GM21529 (cell line): ENCODE measurements around the gene VSTM2B.
"Not testable (repeated sequence)": the region's sequence is repeated elsewhere in the genome, so short reads cannot be mapped to it uniquely, and the experiment has no call there.

Experiments used
- ATAC-seq: cut with Tn5 transposase; IDR thresholded peaks from one replicate; pipeline ENCODE4 v1.9.1; 2021; ENCODE audit not compliant: unreplicated experiment

VSTM2B gene

GRCh38 chr19:29525901-29526729, at the start of gene VSTM2B:
Gene VSTM2B (plus strand): TSS chr19:29525994. CDS start chr19:29526584, 590 bp downstream.
- ATAC-seq = no peak

DNA sequence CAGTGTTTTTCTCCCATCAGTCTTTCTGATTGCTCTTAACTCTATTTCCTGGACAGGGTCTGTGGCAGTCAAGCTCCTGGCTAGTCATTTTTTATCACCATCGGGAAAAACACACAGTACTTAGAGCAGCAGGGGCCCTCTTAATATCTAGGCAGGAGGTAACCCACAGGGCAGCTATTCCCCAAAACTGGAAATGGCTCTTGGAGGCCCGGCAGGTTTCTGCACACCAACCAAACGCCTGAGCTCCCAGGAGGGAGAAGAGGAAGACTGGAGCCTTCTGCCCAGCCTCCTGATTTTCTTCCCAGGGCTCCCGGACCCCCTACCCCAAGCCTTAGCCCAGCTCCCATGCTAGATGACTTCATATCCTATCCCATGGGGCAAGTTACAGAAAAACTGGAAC, 49.3 kb upstream of the VSTM2B start:
- ATAC-seq = no peak

DNA sequence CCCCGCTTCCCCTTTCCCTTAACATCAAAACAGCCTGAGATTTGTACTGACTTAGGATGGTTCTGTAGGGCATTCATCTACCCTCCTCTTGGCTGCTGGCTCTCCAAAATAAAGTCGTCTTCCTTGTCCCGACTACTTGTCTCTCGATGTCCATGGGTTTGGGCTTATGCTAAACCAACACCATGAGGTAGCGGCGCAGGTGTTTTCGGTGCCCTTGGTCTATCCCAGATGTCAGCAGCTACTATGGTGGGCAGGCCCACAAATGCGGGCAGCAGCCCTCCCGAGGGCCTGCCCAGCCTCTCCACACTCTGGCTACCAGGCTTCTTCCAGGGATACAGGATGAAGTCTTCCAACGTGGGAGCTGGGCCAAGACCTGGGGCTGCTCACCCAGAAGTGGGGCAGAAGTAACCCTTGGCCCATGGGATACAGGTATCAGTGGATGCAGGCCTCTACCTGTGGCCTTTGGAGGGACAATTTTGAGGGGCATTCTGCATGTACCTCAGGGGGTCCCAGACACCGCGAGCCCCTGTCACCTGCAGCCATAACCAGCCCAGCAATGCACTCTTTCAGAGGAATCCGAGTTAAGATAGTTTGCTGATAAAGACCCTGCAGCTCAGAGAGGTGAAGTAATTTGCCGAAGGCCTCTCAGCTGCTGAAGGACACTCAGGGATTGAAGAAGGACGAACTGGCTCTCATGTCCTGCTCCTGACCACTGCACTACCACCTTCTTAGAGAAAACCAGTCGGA, 47.8 kb upstream of the VSTM2B start:
- ATAC-seq = no peak

DNA sequence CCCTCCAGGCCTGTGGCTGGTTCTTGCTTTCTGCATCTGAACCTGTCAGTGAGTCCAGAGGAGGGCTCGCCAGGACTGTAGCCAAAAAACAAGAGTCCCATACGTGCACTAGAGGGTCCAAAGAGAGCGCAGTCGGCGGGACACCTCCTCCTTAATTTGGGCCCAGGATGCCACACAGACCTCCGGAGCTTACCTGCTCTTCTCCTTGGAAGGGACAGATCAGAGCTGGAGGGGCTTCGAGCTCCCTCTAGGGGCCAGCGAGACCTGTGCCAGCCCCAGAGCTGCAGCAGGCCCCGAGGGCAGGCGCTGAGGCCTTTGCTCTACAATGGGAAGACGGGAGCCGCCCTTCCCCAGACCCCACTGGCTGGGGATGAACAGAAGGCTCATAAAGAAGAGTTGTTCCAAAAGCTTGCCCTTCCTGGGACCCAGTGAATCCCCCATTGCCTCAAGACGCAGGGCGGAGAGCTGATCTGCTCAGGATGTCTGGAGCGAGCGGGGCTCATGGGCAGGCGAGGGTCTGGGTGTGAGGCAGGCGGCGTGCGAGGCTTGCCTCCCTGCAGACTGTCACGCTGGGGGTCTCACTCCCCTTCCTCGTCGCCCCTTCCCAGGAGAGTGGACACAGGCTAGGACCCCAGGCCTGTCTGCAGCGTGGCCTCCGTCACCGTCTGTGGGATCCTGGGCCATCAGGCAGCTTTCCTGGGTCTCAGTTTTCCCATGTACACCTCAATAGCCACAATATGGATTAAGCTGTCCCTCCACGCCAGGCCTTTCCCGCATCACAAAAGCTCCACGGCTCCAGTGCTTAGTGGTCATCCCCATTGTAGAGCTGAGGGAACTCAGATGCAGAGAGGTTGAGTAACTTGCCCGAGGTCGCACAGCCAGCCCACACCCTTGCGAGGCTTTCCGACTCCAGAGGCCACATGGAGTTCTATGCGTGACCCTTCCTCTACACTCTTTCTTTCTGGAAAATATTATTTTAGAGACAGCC, 46.9 kb upstream of the VSTM2B start:
- ATAC-seq = no peak

- ATAC-seq = no peak
These were observed 45.9 kb upstream of the VSTM2B start for GRCh38 chr19:29479941-29480340.

- ATAC-seq = no peak
These were observed 45.3 kb upstream of the VSTM2B start for GRCh38 chr19:29480507-29480906.

GRCh38 chr19:29482855-29483640, 42.7 kb upstream of the VSTM2B start:
- no peak for ATAC-seq

DNA sequence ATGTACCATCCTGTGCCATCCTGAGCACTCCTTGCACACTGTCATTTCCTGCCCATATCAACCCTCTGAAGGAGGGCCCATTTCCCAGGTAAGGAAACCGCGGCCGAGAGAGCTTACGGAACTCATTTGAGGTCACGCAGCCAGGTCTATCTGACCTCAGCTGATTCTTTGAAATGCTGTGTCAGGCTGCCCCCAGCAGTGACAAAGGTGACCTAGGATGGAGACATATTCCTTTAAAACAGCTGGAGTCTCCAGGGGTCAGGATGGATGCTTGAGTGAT, 42.2 kb upstream of the VSTM2B start:
- ATAC-seq = no peak

DNA sequence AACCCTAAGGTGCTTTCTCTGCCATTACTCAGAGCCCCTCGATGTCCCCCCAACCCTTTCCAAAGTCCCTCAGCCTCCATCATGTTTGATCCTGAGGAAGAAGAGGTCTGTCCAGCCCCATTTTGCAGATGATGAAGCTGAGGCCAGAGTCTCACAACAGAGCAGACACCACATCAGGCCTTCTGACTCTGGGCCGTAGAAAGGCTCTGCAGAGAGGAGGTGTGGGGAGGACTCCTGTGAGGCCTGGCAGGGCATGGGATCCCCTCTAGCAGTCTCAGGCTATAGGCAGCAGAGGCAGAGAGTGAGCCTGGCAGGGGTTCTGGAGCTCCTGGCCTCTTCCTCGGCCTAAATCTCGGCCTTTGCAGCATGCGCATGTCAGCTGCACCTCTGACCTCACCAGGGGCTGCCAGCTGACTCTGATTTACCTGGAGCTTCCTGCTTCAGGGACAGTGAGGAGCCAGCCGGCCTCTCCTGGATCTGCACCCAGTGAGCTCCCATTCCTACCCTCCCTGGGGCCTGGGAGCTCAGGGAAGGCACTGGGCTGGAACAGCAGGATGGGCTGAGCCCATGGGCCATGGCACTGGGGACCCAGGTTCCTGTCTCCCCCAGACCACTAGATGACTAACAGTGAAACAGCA, 41.7 kb upstream of the VSTM2B start:
- ATAC-seq = no peak

DNA sequence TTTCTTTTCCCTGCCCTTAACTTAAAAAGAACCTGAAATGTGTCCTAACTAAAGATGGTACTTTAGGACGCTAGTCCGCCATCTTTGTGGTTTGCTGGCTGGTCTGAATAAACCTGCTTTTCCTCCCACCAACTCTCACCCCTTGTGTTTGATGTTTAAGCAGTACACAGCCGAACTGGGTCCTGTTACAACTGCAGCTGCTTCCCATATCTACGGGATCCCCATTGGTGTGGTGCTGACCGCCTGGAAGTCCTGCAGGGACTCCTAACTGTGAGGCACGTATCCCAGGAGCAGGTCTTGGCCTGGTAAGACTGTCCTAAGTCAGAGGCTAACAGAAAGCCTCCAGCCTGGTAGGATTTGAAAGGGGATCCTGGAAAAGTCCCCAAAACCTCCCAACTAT, 40.9 kb upstream of the VSTM2B start:
- ATAC-seq = no peak

DNA sequence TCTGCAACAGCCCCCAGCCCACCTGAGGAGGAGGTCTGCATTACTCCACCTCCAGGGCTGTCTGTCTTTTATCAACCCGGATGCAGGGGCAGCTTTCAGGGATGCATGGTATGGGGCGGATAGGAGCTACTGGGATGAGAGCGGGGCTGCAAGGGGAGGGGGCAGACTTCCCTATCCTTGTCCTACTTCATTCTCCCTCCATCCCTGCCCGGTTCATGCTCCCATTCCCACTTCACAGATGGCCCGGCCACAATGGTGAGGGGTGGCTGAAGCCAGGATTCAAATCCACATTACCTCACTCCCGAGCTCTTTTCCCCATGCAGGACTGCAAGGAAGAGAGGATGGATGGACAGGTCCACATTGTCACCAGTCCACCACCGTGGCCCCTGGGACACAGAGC, 40.5 kb upstream of the VSTM2B start:
- no peak for ATAC-seq

DNA sequence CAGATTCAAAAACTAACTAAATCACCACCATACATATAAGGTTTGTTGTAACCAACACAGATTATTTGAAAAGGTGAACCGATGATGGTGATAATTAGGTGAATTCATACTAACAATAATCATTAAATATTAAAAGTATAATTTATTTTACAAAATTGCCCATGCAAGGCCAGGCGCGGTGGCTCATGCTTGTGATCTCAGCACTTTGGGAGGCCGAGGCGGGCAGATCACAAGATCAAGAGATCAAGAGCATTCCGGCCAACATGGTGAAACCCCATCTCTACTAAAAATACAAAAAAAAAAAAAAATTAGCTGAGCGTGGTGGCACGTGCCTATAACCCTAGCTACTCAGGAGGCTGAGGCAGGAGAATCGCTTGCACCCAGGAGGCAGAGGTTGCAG, 38.8 kb upstream of the VSTM2B start:
- ATAC-seq = not testable (repeated sequence)

DNA sequence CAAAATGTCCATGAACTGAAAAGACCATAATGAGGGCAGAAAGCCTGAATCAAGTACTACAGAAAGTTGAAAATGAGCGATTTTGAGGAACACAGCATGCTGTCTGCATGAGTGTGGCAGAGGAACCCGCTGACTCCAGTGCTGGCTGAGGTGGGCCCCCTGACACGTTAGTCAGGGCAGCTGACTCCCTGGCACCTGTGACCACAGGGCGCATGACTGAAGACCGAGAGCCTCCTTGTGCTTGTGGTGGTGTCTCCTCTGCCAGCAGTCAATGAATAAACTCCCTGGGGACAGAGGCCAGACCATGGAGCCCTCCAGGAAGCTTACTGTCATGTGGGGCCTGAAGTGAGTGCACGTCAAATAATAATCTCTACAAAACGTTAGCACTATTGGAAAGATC, 38.4 kb upstream of the VSTM2B start:
- ATAC-seq = no peak

GRCh38 chr19:29488316-29488715, 37.5 kb upstream of the VSTM2B start:
- no peak for ATAC-seq

GRCh38 chr19:29489172-29489951, 36.4 kb upstream of the VSTM2B start:
- no peak for ATAC-seq

DNA sequence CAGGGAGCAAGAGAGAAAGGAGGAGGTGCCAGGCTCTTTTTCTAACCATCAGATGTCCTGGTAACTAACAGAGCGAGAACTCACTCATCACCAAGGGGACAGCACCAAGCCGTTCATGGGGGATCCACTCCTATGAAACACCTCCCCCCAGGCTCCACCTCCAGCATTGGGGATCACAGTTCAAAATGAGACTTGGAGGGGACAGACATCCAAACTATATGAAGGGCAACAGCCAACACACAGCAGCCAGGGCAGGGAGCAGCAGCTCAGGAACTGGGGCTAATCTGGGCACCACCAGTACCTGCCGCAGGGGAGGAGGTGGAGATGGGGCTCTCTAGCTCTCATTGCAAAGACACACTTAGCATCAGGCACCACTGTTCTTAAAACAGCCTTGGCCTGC, 34.3 kb upstream of the VSTM2B start:
- ATAC-seq = no peak

- no peak for ATAC-seq
These were observed 33.7 kb upstream of the VSTM2B start for GRCh38 chr19:29491995-29492577.

DNA sequence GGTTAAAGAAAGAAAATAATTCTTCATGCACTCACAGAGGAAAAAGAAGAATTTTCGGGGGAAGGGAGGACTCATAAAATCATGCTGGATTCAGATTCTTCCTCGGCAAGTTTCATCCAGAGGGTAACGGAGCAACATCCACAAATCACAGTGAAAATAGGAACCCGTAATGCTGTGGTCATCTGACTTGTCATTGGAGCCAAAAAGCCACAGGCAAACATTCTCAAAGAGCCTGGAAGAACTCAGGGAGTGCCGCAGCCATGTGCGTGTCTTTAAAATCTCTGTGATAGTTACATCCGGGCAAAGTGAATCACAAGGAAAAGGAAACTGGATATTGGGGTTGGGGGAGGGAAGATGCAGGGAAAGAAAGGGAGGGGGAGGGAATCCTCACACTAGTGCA, 33.0 kb upstream of the VSTM2B start:
- ATAC-seq = no peak

DNA sequence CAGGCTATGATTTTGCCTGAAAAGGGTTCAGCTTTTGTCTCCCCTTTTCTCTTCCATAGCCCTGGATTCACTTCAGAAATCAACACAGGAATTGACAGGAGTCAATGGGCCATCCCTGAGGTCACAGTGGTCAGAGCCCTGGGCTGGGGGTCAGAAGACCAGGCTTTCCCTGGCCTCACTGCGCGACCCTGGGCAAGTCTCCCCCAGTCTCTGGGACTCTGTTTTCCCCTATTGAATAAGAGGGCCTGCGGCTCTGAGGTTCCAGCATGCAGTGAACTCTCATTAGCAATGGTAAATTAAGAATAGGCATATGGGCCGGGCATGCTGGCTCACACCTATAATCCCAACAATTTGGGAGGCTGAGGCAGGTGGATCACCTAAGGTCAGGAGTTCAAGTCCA, 30.7 kb upstream of the VSTM2B start:
- no peak for ATAC-seq
